ENCODE results near the gene ABCC5.

ABCC5 gene

GRCh38 chr3:183873914-183874313 is 143.8 kb downstream of the ABCC5 start:
- H3K4me3 ChIP-seq (ENCODE audit: extremely low read depth, insufficient read depth, low read length, poor library complexity, severe bottlenecking) = no peak overlapping the region
- H3K36me3 ChIP-seq (ENCODE audit: control insufficient read depth, insufficient read depth, low read length) = peaks cover 24% of the 10 kb centered on the region
- no peaks in the 10 kb centered on the region for H3K4me1 ChIP-seq (ENCODE audit: control insufficient read depth, insufficient read depth, low read length, poor library complexity, severe bottlenecking)
- H3K27ac ChIP-seq (ENCODE audit: low read depth, low read length, severe bottlenecking) = no peak overlapping the region
- WGBS, 2 experiments (ENCODE audit: insufficient coverage in 2 of 2) = 85 to 90% methylated on average over 1 to 2 of the region's 3 CpGs
- no peaks in the 10 kb centered on the region for H3K9me3 ChIP-seq (ENCODE audit: control insufficient read depth, low read length)

DNA sequence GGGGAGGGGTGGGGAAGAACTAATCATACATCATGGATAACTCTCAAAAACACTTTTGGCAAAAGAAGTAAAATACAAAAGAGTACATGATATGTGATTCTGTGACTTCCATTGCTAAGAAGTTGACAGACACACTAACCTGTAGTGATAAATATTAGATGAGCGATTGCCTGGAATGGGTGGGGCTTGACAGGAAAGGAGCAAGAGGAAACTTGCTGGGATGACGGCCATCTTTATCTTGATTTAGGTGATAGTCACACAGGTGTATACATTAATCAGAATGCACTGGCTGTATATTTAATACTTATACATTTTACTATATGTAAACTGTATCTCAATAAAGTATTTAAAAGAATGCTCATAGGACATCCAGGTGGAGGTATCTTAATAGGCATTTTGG is 146.1 kb downstream of the ABCC5 start:
- WGBS, 2 experiments (ENCODE audit: insufficient coverage in 2 of 2) = 100% methylated on average over 1 of the region's 2 CpGs
- no peak overlapping the region for H3K4me3 ChIP-seq (ENCODE audit: extremely low read depth, insufficient read depth, low read length, poor library complexity, severe bottlenecking)

DNA sequence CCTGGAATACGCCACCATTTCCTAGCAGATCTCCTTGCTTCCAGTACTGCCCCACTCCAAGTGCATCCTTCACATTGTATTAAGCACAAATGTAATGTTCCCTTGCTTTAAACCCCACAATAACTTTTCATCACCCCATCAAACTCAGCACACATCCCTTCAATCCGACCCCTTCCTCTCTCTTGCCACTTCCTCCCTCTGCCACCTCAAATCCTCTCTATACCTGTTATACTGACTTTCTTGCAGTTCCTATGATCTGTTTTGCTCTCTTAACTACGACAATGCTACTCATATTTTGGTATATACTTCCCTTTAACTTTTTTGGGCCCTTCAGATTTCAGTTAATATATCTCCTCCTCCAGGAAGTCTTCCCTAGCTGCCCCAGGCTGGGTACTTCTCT is 147.1 kb downstream of the ABCC5 start:
- Histone ChIP-seq H3K4me1 (ENCODE audit: control insufficient read depth, insufficient read depth, low read length, poor library complexity, severe bottlenecking) (no peaks in the 10 kb centered on the region), H3K27ac (ENCODE audit: low read depth, low read length, severe bottlenecking) (no peak overlapping the region), H3K9me3 (ENCODE audit: control insufficient read depth, low read length) (no peaks in the 10 kb centered on the region), H3K4me3 (ENCODE audit: extremely low read depth, insufficient read depth, low read length, poor library complexity, severe bottlenecking) (no peak overlapping the region), H3K36me3 (ENCODE audit: control insufficient read depth, insufficient read depth, low read length) (peaks cover 29% of the 10 kb centered on the region)
- 83 to 94% methylated on average over 3 of the region's 3 CpGs for WGBS, 2 experiments (ENCODE audit: insufficient coverage in 2 of 2)

More for the DNA sequence above, 146.1 kb downstream of the ABCC5 start:
- peaks cover 25% of the 10 kb centered on the region for H3K36me3 ChIP-seq (ENCODE audit: control insufficient read depth, insufficient read depth, low read length)
- H3K27ac ChIP-seq (ENCODE audit: low read depth, low read length, severe bottlenecking) = no peak overlapping the region
- no peaks in the 10 kb centered on the region for H3K4me1 ChIP-seq (ENCODE audit: control insufficient read depth, insufficient read depth, low read length, poor library complexity, severe bottlenecking)
- no peaks in the 10 kb centered on the region for H3K9me3 ChIP-seq (ENCODE audit: control insufficient read depth, low read length)

Measured in mesodermal cell (in vitro differentiated cells).